ENCODE results near the gene ANTXR1.

DNA sequence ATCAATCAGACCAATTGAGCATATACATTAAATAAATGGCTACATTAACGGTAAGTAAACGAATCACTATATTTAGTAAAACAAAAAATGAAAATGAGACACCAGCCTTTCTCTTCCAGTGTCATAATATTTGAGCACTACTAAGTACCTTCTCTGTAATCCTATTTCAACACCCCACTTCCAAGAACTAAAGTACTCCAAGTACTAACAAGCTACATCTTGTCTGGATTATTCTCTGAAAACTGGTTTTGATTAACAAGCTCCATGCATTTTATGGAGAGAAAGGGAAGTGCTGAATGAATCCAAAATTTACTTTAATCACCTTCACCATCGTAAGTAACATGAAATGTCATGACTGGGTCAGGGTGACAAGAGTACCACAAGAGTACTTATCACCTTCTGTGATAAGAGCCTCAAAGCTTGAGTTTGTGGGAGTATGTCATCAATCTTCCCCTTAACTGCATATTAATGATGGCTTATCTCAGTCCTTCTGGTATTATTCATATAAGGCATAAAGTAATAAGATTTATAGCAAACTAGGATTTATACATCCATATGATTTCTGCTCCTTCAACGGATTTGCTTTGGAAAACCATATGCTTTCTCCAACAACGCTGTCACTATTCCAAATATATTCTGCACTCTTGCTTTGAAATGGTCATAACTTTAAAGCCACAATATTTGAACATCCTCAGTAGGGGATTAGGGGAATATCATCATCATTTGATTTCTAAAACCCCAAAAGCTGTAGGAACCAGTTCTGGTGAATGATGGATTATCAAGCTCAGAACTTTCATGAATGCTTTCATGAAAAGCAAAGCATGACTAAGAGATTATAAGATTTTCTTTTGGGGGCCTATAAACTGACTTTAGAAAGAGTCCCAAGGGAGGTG lies 127.0 kb downstream of the ANTXR1 start:
- no peak for TF ChIP-seq PPARA (CRISPR knock-in tag; IDR thresholded peaks at IDR 0.05; ENCODE audit: borderline replicate concordance)
- TF ChIP-seq ZFP3 (CRISPR knock-in tag; IDR thresholded peaks at IDR 0.05), result no peak
- no peak for TF ChIP-seq ZNF8 (CRISPR knock-in tag; IDR thresholded peaks at IDR 0.05)
- TF ChIP-seq, protein P1, sequence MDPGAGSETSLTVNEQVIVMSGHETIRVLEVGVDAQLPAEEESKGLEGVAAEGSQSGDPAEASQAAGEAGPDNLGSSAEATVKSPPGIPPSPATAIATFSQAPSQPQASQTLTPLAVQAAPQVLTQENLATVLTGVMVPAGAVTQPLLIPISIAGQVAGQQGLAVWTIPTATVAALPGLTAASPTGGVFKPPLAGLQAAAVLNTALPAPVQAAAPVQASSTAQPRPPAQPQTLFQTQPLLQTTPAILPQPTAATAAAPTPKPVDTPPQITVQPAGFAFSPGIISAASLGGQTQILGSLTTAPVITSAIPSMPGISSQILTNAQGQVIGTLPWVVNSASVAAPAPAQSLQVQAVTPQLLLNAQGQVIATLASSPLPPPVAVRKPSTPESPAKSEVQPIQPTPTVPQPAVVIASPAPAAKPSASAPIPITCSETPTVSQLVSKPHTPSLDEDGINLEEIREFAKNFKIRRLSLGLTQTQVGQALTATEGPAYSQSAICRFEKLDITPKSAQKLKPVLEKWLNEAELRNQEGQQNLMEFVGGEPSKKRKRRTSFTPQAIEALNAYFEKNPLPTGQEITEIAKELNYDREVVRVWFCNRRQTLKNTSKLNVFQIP (CRISPR knock-in tag; IDR thresholded peaks at IDR 0.05; ENCODE audit: borderline replicate concordance, low read depth), result no peak
- no peak for TF ChIP-seq ZNF565 (CRISPR knock-in tag; conservative IDR thresholded peaks at IDR 0.05; ENCODE audit: low read depth)
- no peak for TF ChIP-seq ARNTL (CRISPR knock-in tag; IDR thresholded peaks at IDR 0.05; ENCODE audit: borderline replicate concordance, low read depth)
